Neural cell (in vitro differentiated cells): ENCODE results near the gene GAREM1. TPM values are rescaled to one million over a fixed set of nuclear protein-coding genes. Genes with fewer than 3 reads are reported as not detected.

Experiments used
- H2AFZ ChIP-seq: fragments of 200-600, 300-800 bp; sonication (generic), shearing (Covaris generic); 2 replicates; pipeline ENCODE4 v1.6.0; 2014; ENCODE audit warnings: low read depth, mild to moderate bottlenecking, antibody characterized with exemption, low read length, moderate library complexity
- H3F3A ChIP-seq: fragments of 200-600 bp; shearing (Covaris generic); 2 replicates; pipeline ENCODE4 v1.6.1; 2016; ENCODE audit warnings: mild to moderate bottlenecking, moderate library complexity, mixed read lengths, antibody characterized with exemption, low read length; ENCODE audit not compliant: insufficient read depth, poor library complexity, severe bottlenecking
- H3K27ac ChIP-seq: fragments of 200-600, 300-800 bp; sonication (generic), shearing (Covaris generic); 2 replicates; pipeline ENCODE4 v1.5.1; 2014; ENCODE audit warnings: mild to moderate bottlenecking, low read length, moderate library complexity
- H3K27me3 ChIP-seq: fragments of 300-800, 200-600 bp; sonication (generic), shearing (Covaris generic); 2 replicates; pipeline ENCODE4 v1.6.0; 2014; ENCODE audit warnings: mild to moderate bottlenecking, low read depth, low read length, moderate library complexity; ENCODE audit not compliant: insufficient read depth
- H3K36me3 ChIP-seq: fragments of 300-800, 200-600 bp; sonication (generic), shearing (Covaris generic); 2 replicates; pipeline ENCODE4 v1.5.1; 2014; ENCODE audit warnings: mild to moderate bottlenecking, antibody characterized with exemption, low read length, moderate library complexity; ENCODE audit not compliant: insufficient read depth
- H3K4me2 ChIP-seq: fragments of 300-800, 200-600 bp; sonication (generic), shearing (Covaris generic); 2 replicates; pipeline ENCODE4 v1.6.0; 2014; ENCODE audit warnings: mild to moderate bottlenecking, low read length
- H3K4me3 ChIP-seq: fragments of 300-800, 200-600 bp; sonication (generic), shearing (Covaris generic); 2 replicates; pipeline ENCODE4 v1.5.1; 2014; ENCODE audit warnings: mild to moderate bottlenecking, low read length, moderate library complexity
- H3K79me2 ChIP-seq: fragments of 200-600 bp; shearing (Covaris generic); replicated peaks from 2 replicates; pipeline ENCODE4 v1.6.0; 2014; ENCODE audit warnings: mild to moderate bottlenecking, low read length, moderate library complexity; ENCODE audit not compliant: insufficient read depth
- H3K9ac ChIP-seq: fragments of 300-800, 200-600 bp; sonication (generic), shearing (Covaris generic); 2 replicates; pipeline ENCODE4 v1.6.1; 2016; ENCODE audit warnings: mild to moderate bottlenecking, low read length, mixed read lengths
- H3K9me2 ChIP-seq: fragments of 200-600 bp; shearing (Covaris generic); 2 replicates; pipeline ENCODE4 v1.6.1; 2016; ENCODE audit warnings: mild to moderate bottlenecking, low read length, mixed read lengths; ENCODE audit not compliant: insufficient read depth
- H3K9me3 ChIP-seq: fragments of 200-600, 300-800 bp; sonication (generic), shearing (Covaris generic); 2 replicates; pipeline ENCODE4 v1.6.1; 2016; ENCODE audit warnings: mild to moderate bottlenecking, mixed run types, low read length, moderate library complexity, mixed read lengths
- H4K20me1 ChIP-seq: fragments of 200-600 bp; shearing (Covaris generic); 2 replicates; pipeline ENCODE4 v1.6.1; 2016; ENCODE audit warnings: mild to moderate bottlenecking, mixed run types; ENCODE audit not compliant: insufficient read depth
- EP300 ChIP-seq: fragments of 450-650 bp; conservative IDR thresholded peaks from 2 replicates; pipeline ENCODE4 v1.6.1; 2014; ENCODE audit warnings: antibody characterized with exemption, mild to moderate bottlenecking, moderate library complexity; ENCODE audit not compliant: poor library complexity, severe bottlenecking
- EZH2 ChIP-seq: fragments of 200-600, 300-800 bp; shearing (Covaris generic), sonication (generic); IDR thresholded peaks from 2 replicates; pipeline ENCODE4 v1.6.1; 2014; ENCODE audit warnings: antibody characterized with exemption, low read length, borderline replicate concordance, mild to moderate bottlenecking; ENCODE audit not compliant: insufficient read depth, poor library complexity, severe bottlenecking
- MXI1 ChIP-seq: fragments of 450-650 bp; conservative IDR thresholded peaks from 2 replicates; pipeline ENCODE4 v1.6.1; 2014; ENCODE audit warnings: antibody characterized with exemption, mild to moderate bottlenecking; ENCODE audit not compliant: poor library complexity, severe bottlenecking
- POLR2AphosphoS5 ChIP-seq: IDR thresholded peaks from 2 replicates; pipeline ENCODE4 v1.6.1; 2012
- RAD21 ChIP-seq: fragments of 450-650 bp; conservative IDR thresholded peaks from 2 replicates; pipeline ENCODE4 v1.6.1; 2014; ENCODE audit warnings: antibody characterized with exemption, mild to moderate bottlenecking, moderate library complexity
- SMC3 ChIP-seq: fragments of 450-650 bp; conservative IDR thresholded peaks from 2 replicates; pipeline ENCODE4 v1.6.1; 2014; ENCODE audit warnings: antibody characterized with exemption, mild to moderate bottlenecking, moderate library complexity; ENCODE audit not compliant: poor library complexity
- TAF1 ChIP-seq: IDR thresholded peaks from 2 replicates; pipeline ENCODE4 v1.6.1; 2012; ENCODE audit warnings: low read depth
- polyA plus RNA-seq: library from polyadenylated mRNA; depleted of rRNA; stranded (reverse); fragments of >200 nt; gene quantifications from 2 replicates; pipeline ENCODE4 v1.2.3, GENCODE V29; 2014
- TF ChIP-seq, protein P1 (sequence below): fragments of 450-650 bp; IDR thresholded peaks from 2 replicates; pipeline ENCODE4 v1.5.1; 2014; ENCODE audit warnings: antibody characterized with exemption, mild to moderate bottlenecking, moderate library complexity; ENCODE audit not compliant: poor library complexity, severe bottlenecking
- TF ChIP-seq, protein P2 (sequence below): IDR thresholded peaks from 2 replicates; pipeline ENCODE4 v1.6.1; 2012; ENCODE audit warnings: borderline replicate concordance

Gene GAREM1
- polyA plus RNA-seq, 1 donor from 2014 or later, result 1.3 TPM

- Histone ChIP-seq H3K4me2 (no peak overlapping the region), H4K20me1 (no peaks in the 10 kb centered on the region), H2AFZ (no peak overlapping the region), H3F3A (no peaks in the 10 kb centered on the region), H3K9ac (no peak overlapping the region), H3K79me2 (peaks cover 9% of the 10 kb centered on the region), H3K9me2 (no peaks in the 10 kb centered on the region), H3K36me3 (no peaks in the 10 kb centered on the region), H3K4me3 (no peak overlapping the region), H3K27me3 (no peaks in the 10 kb centered on the region), H3K27ac (no peak overlapping the region), H3K9me3 (no peaks in the 10 kb centered on the region)
- TF ChIP-seq RAD21, result no peak
- TF ChIP-seq SMC3, result no peak
- TF ChIP-seq EP300, result no peak
- TF ChIP-seq, protein P1, sequence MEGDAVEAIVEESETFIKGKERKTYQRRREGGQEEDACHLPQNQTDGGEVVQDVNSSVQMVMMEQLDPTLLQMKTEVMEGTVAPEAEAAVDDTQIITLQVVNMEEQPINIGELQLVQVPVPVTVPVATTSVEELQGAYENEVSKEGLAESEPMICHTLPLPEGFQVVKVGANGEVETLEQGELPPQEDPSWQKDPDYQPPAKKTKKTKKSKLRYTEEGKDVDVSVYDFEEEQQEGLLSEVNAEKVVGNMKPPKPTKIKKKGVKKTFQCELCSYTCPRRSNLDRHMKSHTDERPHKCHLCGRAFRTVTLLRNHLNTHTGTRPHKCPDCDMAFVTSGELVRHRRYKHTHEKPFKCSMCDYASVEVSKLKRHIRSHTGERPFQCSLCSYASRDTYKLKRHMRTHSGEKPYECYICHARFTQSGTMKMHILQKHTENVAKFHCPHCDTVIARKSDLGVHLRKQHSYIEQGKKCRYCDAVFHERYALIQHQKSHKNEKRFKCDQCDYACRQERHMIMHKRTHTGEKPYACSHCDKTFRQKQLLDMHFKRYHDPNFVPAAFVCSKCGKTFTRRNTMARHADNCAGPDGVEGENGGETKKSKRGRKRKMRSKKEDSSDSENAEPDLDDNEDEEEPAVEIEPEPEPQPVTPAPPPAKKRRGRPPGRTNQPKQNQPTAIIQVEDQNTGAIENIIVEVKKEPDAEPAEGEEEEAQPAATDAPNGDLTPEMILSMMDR, result no peak
- TF ChIP-seq TAF1, result no peak
- TF ChIP-seq EZH2, result no peak
- TF ChIP-seq, protein P2, sequence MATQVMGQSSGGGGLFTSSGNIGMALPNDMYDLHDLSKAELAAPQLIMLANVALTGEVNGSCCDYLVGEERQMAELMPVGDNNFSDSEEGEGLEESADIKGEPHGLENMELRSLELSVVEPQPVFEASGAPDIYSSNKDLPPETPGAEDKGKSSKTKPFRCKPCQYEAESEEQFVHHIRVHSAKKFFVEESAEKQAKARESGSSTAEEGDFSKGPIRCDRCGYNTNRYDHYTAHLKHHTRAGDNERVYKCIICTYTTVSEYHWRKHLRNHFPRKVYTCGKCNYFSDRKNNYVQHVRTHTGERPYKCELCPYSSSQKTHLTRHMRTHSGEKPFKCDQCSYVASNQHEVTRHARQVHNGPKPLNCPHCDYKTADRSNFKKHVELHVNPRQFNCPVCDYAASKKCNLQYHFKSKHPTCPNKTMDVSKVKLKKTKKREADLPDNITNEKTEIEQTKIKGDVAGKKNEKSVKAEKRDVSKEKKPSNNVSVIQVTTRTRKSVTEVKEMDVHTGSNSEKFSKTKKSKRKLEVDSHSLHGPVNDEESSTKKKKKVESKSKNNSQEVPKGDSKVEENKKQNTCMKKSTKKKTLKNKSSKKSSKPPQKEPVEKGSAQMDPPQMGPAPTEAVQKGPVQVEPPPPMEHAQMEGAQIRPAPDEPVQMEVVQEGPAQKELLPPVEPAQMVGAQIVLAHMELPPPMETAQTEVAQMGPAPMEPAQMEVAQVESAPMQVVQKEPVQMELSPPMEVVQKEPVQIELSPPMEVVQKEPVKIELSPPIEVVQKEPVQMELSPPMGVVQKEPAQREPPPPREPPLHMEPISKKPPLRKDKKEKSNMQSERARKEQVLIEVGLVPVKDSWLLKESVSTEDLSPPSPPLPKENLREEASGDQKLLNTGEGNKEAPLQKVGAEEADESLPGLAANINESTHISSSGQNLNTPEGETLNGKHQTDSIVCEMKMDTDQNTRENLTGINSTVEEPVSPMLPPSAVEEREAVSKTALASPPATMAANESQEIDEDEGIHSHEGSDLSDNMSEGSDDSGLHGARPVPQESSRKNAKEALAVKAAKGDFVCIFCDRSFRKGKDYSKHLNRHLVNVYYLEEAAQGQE, result no peak
- no peak for TF ChIP-seq POLR2AphosphoS5
- TF ChIP-seq MXI1, result no peak
These were observed 30.9 kb downstream of the GAREM1 start for GRCh38 chr18:32439802-32440201.

GRCh38 chr18:32439241-32439640, 31.4 kb downstream of the GAREM1 start:
- no peaks in the 10 kb centered on the region for H3K9me3 ChIP-seq
- no peaks in the 10 kb centered on the region for H3K9me2 ChIP-seq
- H3K36me3 ChIP-seq, result no peaks in the 10 kb centered on the region
- peaks cover 9% of the 10 kb centered on the region for H3K79me2 ChIP-seq
- H3K4me3 ChIP-seq, result no peak overlapping the region
- no peak overlapping the region for H2AFZ ChIP-seq
- H3F3A ChIP-seq, result no peaks in the 10 kb centered on the region
- no peak overlapping the region for H3K27ac ChIP-seq
- H3K27me3 ChIP-seq, result no peaks in the 10 kb centered on the region
- H3K4me2 ChIP-seq, result no peak overlapping the region
- TF ChIP-seq SMC3, result no peak
- no peak for TF ChIP-seq TAF1
- TF ChIP-seq RAD21, result no peak
- TF ChIP-seq, protein P2, result no peak
- TF ChIP-seq POLR2AphosphoS5, result no peak
- no peak for TF ChIP-seq EZH2
- TF ChIP-seq, protein P1, result no peak
- TF ChIP-seq MXI1, result no peak
- no peak for TF ChIP-seq EP300
- no peak overlapping the region for H3K9ac ChIP-seq
- H4K20me1 ChIP-seq, result no peaks in the 10 kb centered on the region
